HEK293T (cell line): ENCODE results near the gene WNT3A.

Experiments
- CTCF ChIA-PET: fragments of 350-600 bp; formaldehyde crosslinking; extraction: SDS; loops from one replicate; lab custom pipeline; 2021; ENCODE audit warnings: antibody characterized with exemption, inconsistent platforms; lab: Yijun Ruan, JAX
- POLR2A ChIA-PET: fragments of 350-600 bp; formaldehyde crosslinking; extraction: SDS; loops from one replicate; lab custom pipeline; 2020; ENCODE audit warnings: antibody characterized with exemption, inconsistent platforms; lab: Yijun Ruan, JAX
- DNase-seq: peaks from one replicate; pipeline ENCODE4 v3.0.0; 2012; ENCODE audit warnings: mixed read lengths; ENCODE audit errors: extremely low spot score
- ARNT ChIP-seq: fragments of 450-650 bp; IDR thresholded peaks from 2 replicates; pipeline ENCODE4 v1.6.1; 2017; ENCODE audit warnings: mild to moderate bottlenecking
- BHLHE40 ChIP-seq: fragments of 450-650 bp; IDR thresholded peaks from 2 replicates; pipeline ENCODE4 v1.6.1; 2016; ENCODE audit warnings: mild to moderate bottlenecking, moderate library complexity, borderline replicate concordance
- CTBP1 ChIP-seq: fragments of 450-650 bp; IDR thresholded peaks from 2 replicates; pipeline ENCODE4 v1.6.1; 2016; ENCODE audit warnings: borderline replicate concordance
- ELF4 ChIP-seq: fragments of 450-650 bp; IDR thresholded peaks from 2 replicates; pipeline ENCODE4 v1.6.1; 2017; ENCODE audit warnings: antibody characterized with exemption
- FOXA1 ChIP-seq: fragments of 450-650 bp; IDR thresholded peaks from 2 replicates; pipeline ENCODE4 v1.6.1; 2016; ENCODE audit warnings: mild to moderate bottlenecking
- FOXK2 ChIP-seq: fragments of 450-650 bp; IDR thresholded peaks from 2 replicates; pipeline ENCODE4 v1.6.1; 2016; ENCODE audit warnings: mild to moderate bottlenecking
- FOXM1 ChIP-seq: fragments of 450-650 bp; IDR thresholded peaks from 2 replicates; pipeline ENCODE4 v1.6.1; 2017; ENCODE audit warnings: mild to moderate bottlenecking, borderline replicate concordance
- HDGF ChIP-seq: fragments of 450-650 bp; IDR thresholded peaks from 2 replicates; pipeline ENCODE4 v1.6.1; 2017; ENCODE audit warnings: antibody characterized with exemption, borderline replicate concordance
- L3MBTL2 ChIP-seq: fragments of 450-650 bp; conservative IDR thresholded peaks from 2 replicates; pipeline ENCODE4 v1.6.1; 2016; ENCODE audit warnings: mild to moderate bottlenecking
- LEF1 ChIP-seq: fragments of 450-650 bp; IDR thresholded peaks from 2 replicates; pipeline ENCODE4 v1.6.1; 2017; ENCODE audit warnings: mild to moderate bottlenecking, borderline replicate concordance
- NFRKB ChIP-seq: fragments of 450-650 bp; IDR thresholded peaks from 2 replicates; pipeline ENCODE4 v1.6.1; 2016; ENCODE audit warnings: mild to moderate bottlenecking, moderate library complexity
- SP1 ChIP-seq: fragments of 450-650 bp; IDR thresholded peaks from 2 replicates; pipeline ENCODE4 v1.6.1; 2017
- SUZ12 ChIP-seq: fragments of 450-650 bp; IDR thresholded peaks from 2 replicates; pipeline ENCODE4 v1.6.1; 2016; ENCODE audit warnings: mild to moderate bottlenecking
- TARDBP ChIP-seq: fragments of 450-650 bp; IDR thresholded peaks from 2 replicates; pipeline ENCODE4 v1.6.1; 2016
- ZNF384 ChIP-seq: fragments of 450-650 bp; IDR thresholded peaks from 2 replicates; pipeline ENCODE4 v1.6.1; 2016
- TF ChIP-seq, protein P1 (sequence below): fragments of 450-650 bp; IDR thresholded peaks from 2 replicates; pipeline ENCODE4 v1.6.1; 2016

The WNT3A gene

DNA sequence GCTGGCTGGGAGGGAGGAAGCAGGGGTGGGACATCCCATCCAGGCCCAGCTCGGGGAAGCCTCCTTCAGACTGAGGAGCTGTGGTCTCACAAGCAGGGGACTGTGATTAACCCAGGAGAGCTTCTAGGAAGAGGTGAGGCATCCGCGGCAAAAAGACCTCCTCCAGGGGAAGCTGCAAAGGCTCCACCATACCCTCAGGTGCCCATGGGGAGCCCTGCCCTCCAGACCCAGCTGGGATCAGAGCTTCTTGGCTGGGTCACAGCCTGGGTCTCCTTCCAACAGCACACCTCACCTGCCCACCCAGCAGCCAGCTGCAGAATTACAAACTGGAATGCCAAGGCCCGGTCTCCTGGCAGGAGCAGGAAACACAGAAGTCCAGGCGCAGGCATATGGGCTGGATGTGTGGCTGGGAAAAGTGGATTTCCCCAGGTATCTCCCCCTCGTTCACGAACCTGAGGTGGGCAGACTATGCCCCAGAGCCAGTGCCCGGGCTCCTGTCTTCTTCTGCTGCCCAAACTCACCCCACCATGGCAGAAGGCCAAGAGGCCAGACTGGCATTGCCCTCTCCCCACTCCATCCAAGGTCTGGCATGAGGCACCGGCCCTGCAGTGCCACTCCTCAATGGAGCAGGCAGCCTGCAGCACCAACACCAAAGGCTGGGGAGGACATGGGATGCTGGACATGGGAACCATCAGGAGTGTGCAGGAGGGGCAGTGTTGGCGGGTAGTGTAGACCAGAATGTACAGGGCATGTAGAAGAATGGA is 60.3 kb downstream of the WNT3A start:
- ChIA-PET POLR2A (interaction anchor here (2.1 kb wide), 1 partner anchor 15 kb away, joined by 8 read pairs; the partner anchor contains the start of gene ARF1), CTCF (interaction anchor here (0.6 kb wide), 1 partner anchor 67 kb away, joined by 3 read pairs; no protein-coding TSS in a partner anchor)
- TF ChIP-seq ARNT (no peak), FOXA1 (no peak), SP1 (no peak), TARDBP (no peak), SUZ12 (no peak), L3MBTL2 (no peak), HDGF (no peak), ELF4 (no peak), ZNF384 (no peak), FOXK2 (no peak), BHLHE40 (no peak), LEF1 (no peak), FOXM1 (no peak)
- TF ChIP-seq, protein P1, sequence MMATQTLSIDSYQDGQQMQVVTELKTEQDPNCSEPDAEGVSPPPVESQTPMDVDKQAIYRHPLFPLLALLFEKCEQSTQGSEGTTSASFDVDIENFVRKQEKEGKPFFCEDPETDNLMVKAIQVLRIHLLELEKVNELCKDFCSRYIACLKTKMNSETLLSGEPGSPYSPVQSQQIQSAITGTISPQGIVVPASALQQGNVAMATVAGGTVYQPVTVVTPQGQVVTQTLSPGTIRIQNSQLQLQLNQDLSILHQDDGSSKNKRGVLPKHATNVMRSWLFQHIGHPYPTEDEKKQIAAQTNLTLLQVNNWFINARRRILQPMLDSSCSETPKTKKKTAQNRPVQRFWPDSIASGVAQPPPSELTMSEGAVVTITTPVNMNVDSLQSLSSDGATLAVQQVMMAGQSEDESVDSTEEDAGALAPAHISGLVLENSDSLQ = no peak
- DNase-seq = no peak

DNA sequence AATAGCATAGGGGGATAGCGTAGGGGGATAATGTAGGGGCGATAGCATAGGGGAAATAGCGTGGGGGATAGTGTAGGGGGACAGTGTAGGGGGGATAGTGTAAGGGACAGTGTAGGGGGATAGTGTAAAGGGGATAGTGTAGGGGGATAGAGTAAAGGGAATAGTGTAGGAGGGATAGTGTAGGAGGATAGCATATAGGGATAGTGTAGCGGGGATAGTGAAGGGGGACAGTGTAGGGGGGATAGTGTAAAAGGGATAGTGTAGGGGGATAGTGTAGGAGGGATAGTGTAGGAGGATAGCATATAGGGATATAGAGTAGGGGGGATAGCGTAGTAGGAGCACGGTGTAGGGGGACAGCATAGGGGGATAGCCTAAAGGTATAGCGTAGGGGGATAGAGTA is 61.6 kb downstream of the WNT3A start:
- POLR2A ChIA-PET = no interaction called here
- DNase-seq = no peak
- CTCF ChIA-PET = no interaction called here
- TF ChIP-seq CTBP1 (no peak), SP1 (no peak), SUZ12 (no peak), FOXM1 (no peak)

DNA sequence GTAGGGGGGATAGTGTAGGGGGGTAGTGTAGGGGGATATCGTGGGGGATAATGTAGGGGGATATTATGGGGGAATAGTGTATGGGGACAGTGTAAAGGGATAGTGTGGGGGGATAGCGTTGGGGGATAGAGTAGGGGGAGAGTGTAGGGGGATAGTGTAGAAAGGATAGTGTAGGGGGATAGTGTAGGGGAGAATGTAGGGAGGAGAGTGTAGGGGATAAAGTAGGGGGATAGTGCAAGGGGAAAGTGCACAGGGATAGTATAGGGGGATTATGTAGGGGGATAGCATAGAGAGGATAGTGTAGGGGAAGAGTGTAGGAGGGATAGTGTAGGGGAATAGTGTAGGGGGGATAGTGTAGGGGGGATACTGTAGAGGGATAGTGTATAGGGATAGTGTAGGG is 63.4 kb downstream of the WNT3A start:
- DNase-seq = no peak
- TF ChIP-seq TARDBP (no peak), CTBP1 (no peak), HDGF (no peak), NFRKB (no peak), LEF1 (no peak), FOXM1 (no peak), BHLHE40 (no peak)
- CTCF ChIA-PET = no interaction called here
- POLR2A ChIA-PET = no interaction called here

DNA sequence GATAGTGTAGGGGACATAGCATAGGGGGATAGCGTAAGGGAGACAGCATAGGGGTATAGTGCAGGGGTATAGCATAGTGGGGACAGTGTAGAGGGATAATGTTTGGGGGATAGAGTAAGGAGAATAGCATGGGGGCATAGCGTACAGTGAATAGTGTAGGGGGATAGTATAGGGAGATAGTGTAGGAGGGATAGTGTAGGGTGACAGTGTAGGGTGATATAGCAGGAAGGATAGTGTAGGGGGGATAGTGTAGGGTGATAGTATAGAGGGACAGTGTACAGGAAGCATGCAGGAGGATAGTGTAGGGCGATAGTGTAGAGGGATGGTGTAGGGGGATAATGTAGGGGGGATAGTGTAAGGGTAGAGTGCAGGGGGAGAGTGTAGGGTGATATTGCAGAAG is 64.1 kb downstream of the WNT3A start:
- ChIA-PET CTCF (no interaction called here), POLR2A (no interaction called here)
- no peak for DNase-seq
- TF ChIP-seq SUZ12 (no peak), NFRKB (no peak), SP1 (no peak), ZNF384 (no peak), TARDBP (no peak), LEF1 (no peak), FOXA1 (no peak), ELF4 (no peak), L3MBTL2 (no peak)
- TF ChIP-seq, protein P1 = no peak

DNA sequence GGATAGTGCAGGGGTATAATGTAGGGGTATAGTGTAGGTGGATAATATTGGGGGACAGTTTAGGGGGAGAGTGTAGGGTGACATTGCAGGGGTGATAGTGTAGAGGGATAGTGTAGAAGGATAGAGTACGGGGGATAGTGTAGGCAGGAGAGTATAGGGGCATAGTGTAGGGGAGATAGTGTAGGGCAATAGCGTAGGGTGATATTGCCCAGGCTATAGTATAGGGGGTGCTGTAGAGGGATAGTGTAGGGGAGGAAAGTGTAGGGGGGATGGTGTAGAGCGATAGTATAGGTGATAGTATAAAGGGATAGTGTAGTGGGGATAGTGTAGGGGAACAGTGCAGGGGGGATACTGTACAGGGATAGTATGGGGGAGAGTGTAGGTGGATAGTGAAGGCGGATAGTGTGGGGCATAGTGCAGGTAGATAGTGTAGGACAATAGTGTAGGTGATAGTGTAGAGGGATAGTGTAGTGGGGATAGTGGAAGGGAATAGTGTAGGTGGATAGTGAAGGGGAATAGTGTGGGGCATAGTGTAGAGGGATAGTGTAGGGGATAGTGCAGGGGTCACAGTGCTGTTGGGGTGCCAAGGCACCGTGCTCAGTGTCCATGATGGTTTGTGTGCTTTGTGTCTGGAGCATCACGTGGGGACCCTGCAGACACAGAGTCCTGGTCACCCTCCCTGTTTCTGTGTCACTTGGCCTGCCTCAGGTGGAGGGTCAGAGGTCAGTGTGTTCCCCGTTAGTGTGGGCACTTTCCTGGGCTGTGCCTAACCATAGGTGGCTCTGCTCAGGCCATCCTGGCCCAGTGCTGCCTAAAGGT is 65.2 kb downstream of the WNT3A start:
- ChIA-PET POLR2A (interaction anchor here (2.4 kb wide), 1 partner anchor 10 kb away, joined by 8 read pairs; the partner anchor contains the start of gene ARF1), CTCF (no interaction called here)
- peak; percentile 33; the same call in 1 of the 2 replicates for TF ChIP-seq ELF4
- no peak for TF ChIP-seq SUZ12
- no peak for DNase-seq

DNA sequence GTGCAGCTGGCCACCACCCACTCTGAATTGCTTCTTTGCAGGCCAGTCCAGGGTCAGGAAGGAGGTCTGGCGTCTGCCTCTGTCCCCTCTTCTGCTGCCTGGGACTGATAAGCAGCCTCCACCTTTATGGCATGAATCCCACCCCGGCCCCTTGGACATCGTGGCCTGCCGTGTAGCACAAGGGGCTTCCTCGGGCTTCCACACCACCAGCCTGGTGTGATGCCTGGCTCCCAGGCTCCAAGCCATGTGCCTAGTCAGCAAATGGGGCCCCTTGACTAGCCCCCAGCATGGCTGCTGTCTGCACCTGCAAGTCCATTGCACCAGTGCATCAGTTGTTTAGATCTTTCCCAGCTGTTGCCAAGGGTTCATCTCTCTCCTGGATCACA is 65.9 kb downstream of the WNT3A start:
- no peak for DNase-seq
- ChIA-PET CTCF (no interaction called here), POLR2A (interaction anchor here (2.4 kb wide), 1 partner anchor 10 kb away, joined by 8 read pairs; the partner anchor contains the start of gene ARF1)
- TF ChIP-seq FOXM1 (no peak), LEF1 (no peak), CTBP1 (no peak), FOXA1 (no peak), FOXK2 (no peak), ARNT (no peak), SUZ12 (no peak), ELF4 (no peak)

DNA sequence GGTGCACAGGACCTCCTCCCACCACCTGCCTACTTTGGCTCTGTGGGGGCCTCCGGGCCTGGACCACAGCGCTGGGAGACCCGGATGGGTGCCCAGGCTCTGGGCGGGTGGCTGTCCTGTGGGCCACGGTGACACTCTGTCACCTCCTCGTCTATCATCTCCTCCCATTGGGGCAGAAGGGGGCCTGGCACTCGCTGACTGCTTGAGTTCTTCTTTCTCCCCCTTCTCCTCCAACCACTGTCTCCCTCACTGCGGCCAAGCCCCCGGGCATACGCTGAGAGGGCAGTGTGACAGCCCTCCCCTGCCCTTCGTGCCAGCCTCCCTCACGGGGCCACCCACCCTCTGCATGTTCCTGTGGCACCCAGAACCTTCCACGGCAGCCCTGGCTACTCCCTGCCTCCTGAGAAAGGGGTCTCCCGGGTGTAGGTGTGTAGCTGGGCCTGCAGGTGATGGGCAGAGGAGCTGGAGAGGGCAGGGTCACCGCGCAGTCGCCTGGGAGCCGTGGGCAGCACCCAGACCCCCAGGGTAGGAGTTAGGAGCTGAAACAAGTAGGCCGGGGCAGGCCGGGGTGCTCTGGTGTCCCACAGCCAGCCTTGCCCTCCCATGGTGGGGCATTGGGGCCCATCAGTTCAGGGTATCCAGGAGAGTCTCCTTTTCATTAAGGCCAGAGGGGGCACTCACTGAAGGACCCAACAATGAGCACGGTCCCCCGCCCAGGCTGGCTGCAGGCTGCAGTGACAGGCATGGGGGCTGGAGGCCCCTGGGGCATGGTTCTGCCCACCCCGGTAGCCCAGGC is 66.5 kb downstream of the WNT3A start:
- POLR2A ChIA-PET = interaction anchor here (0.6 to 2.4 kb wide), 2 partner anchors 9 to 27 kb away, joined by 3 to 8 read pairs; partner anchors contain the start of gene ARF1
- CTCF ChIA-PET = interaction anchor here (1.3 kb wide), 2 partner anchors 69 to 74 kb away, joined by 6 to 7 read pairs; no protein-coding TSS in a partner anchor
- TF ChIP-seq BHLHE40 = no peak
- no peak for TF ChIP-seq LEF1
- TF ChIP-seq FOXK2 = no peak
- TF ChIP-seq ZNF384 = no peak
- TF ChIP-seq HDGF = no peak
- TF ChIP-seq, protein P1 = no peak
- no peak for TF ChIP-seq CTBP1
- TF ChIP-seq TARDBP = no peak
- no peak for TF ChIP-seq NFRKB
- no peak for TF ChIP-seq FOXM1
- no peak for TF ChIP-seq ELF4
- no peak for DNase-seq
